A549 (cell line): ENCODE data around the gene SALL3. TPM values are rescaled to one million over a fixed set of nuclear protein-coding genes. Genes with fewer than 3 reads are reported as not detected.

Experiments used
- ATAC-seq, 2 experiments: fragments of 200-7000 bp in 1 of 2; fragments of >200 bp in 1 of 2; cut with Nextera tagmentation in 1 of 2; cut with Tn5 transposase in 1 of 2; 3 replicates each; pipeline versions ENCODE4 v1.8.0 to v1.9.1; 2018 to 2020; ENCODE audit warnings: mild to moderate bottlenecking in 1 of 2, moderate library complexity in 1 of 2
- CTCF ChIA-PET: fragments of 300-600 bp; sonication (Branson Sonifier 250); formaldehyde crosslinking; extraction: SDS; loops from one replicate; lab custom pipeline; 2021; ENCODE audit warnings: antibody characterized with exemption, inconsistent platforms; lab: Yijun Ruan, JAX
- POLR2A ChIA-PET: fragments of 350-600 bp; formaldehyde crosslinking; extraction: SDS; loops from one replicate; lab custom pipeline; 2021; ENCODE audit warnings: antibody characterized with exemption, inconsistent platforms; lab: Yijun Ruan, JAX
- DNase-seq, 2 experiments: peaks; one replicate each; pipeline versions ENCODE4 v3.0.0 to v3.0.0-alpha.2; 2011 to 2016; ENCODE audit warnings: low read depth in 1 of 2, low spot score in 1 of 2
- FAIRE-seq: peaks from 2 replicates; lab custom pipeline; 2011; peaks lifted over from hg19 to GRCh38; lab: Jason Lieb, UNC
- H3K27ac ChIP-seq, 2 experiments: fragments of >200 bp; sonication (Bioruptor Twin); formaldehyde crosslinking; 3 replicates each; pipeline ENCODE4 v1.5.1; 2016 to 2017
- H3K4me1 ChIP-seq: fragments of >200 bp; sonication (Bioruptor Twin); formaldehyde crosslinking; 3 replicates; pipeline ENCODE4 v1.6.1; 2016
- H3K4me2 ChIP-seq: fragments of >200 bp; sonication (Bioruptor Twin); formaldehyde crosslinking; 3 replicates; pipeline ENCODE4 v1.6.1; 2016
- H3K4me3 ChIP-seq: fragments of >200 bp; sonication (Bioruptor Twin); formaldehyde crosslinking; 3 replicates; pipeline ENCODE4 v1.5.1; 2016
- H3K9me3 ChIP-seq: fragments of >200 bp; sonication (Bioruptor Twin); formaldehyde crosslinking; 3 replicates; pipeline ENCODE4 v1.6.1; 2016
- BCL3 ChIP-seq: fragments of >200 bp; sonication (Bioruptor Twin); formaldehyde crosslinking; IDR thresholded peaks from 3 replicates; pipeline ENCODE4 v1.6.1; 2016
- BHLHE40 ChIP-seq: IDR thresholded peaks from 2 replicates; pipeline ENCODE4 v1.6.1; 2012; ENCODE audit warnings: low read depth, low read length, inconsistent platforms
- CBX8 ChIP-seq: fragments of 200-600 bp; sonication (generic); IDR thresholded peaks from 2 replicates; pipeline ENCODE4 v1.6.1; 2016
- CTCF ChIP-seq: fragments of >200 bp; sonication (Bioruptor Twin); formaldehyde crosslinking; IDR thresholded peaks from 3 replicates; pipeline ENCODE4 v1.5.1; 2016
- EHMT2 ChIP-seq: fragments of 200-600 bp; sonication (generic); IDR thresholded peaks from 2 replicates; pipeline ENCODE4 v1.6.1; 2016; ENCODE audit warnings: antibody characterized with exemption, low read depth, mild to moderate bottlenecking, moderate library complexity
- ELK1 ChIP-seq: fragments of 150-350 bp; IDR thresholded peaks from 2 replicates; pipeline ENCODE4 v1.6.1; 2014; ENCODE audit warnings: low read depth, mild to moderate bottlenecking, low read length
- FOSB ChIP-seq: fragments of 250-450 bp; sonication (Bioruptor Pico); IDR thresholded peaks from 2 replicates; pipeline ENCODE4 v1.5.0; 2020; ENCODE audit warnings: mild to moderate bottlenecking, moderate library complexity
- FOXS1 ChIP-seq: fragments of 250-450 bp; sonication (Bioruptor Pico); IDR thresholded peaks from 2 replicates; pipeline ENCODE4 v1.5.0; 2020; ENCODE audit warnings: mild to moderate bottlenecking, moderate library complexity
- GATA3 ChIP-seq: IDR thresholded peaks from 2 replicates; pipeline ENCODE4 v1.6.1; 2012; ENCODE audit warnings: borderline replicate concordance
- HDAC2 ChIP-seq: fragments of 200-600 bp; sonication (generic); IDR thresholded peaks from 2 replicates; pipeline ENCODE4 v1.6.1; 2016
- HMGXB4 ChIP-seq: fragments of 250-450 bp; sonication (Bioruptor Pico); IDR thresholded peaks from 2 replicates; pipeline ENCODE4 v1.5.0; 2021; ENCODE audit warnings: mild to moderate bottlenecking, moderate library complexity, borderline replicate concordance
- HOXA7 ChIP-seq: fragments of 250-450 bp; sonication (Bioruptor Pico); IDR thresholded peaks from 2 replicates; pipeline ENCODE4 v1.5.0; 2020; ENCODE audit warnings: mild to moderate bottlenecking, moderate library complexity
- MAFK ChIP-seq: fragments of 450-650 bp; IDR thresholded peaks from 2 replicates; pipeline ENCODE4 v1.6.1; 2014; ENCODE audit not compliant: partially characterized antibody
- MAZ ChIP-seq: fragments of 150-350 bp; IDR thresholded peaks from 2 replicates; pipeline ENCODE4 v1.6.1; 2014; ENCODE audit warnings: antibody characterized with exemption, low read depth, low read length, borderline replicate concordance
- MYC ChIP-seq: IDR thresholded peaks from 2 replicates; pipeline ENCODE4 v1.6.1; 2012; ENCODE audit warnings: mild to moderate bottlenecking, inconsistent platforms, low read length, improper control_type of control experiment, borderline replicate concordance
- NFE2L2 ChIP-seq: fragments of 150-350 bp; conservative IDR thresholded peaks from 2 replicates; pipeline ENCODE4 v1.6.1; 2014; ENCODE audit warnings: low read length
- PBX3 ChIP-seq: IDR thresholded peaks from 2 replicates; pipeline ENCODE4 v1.6.1; 2012
- REST ChIP-seq: fragments of 200-600 bp; sonication (generic); IDR thresholded peaks from 2 replicates; pipeline ENCODE4 v1.6.1; 2016; ENCODE audit warnings: antibody characterized with exemption, mild to moderate bottlenecking, moderate library complexity
- RNF2 ChIP-seq: fragments of 200-600 bp; sonication (generic); IDR thresholded peaks from 2 replicates; pipeline ENCODE4 v1.6.1; 2016; ENCODE audit warnings: low read depth, mild to moderate bottlenecking, antibody characterized with exemption, moderate library complexity, borderline replicate concordance
- SMC3 ChIP-seq: fragments of >200 bp; sonication (Bioruptor Twin); formaldehyde crosslinking; IDR thresholded peaks from 3 replicates; pipeline ENCODE4 v1.6.1; 2018; ENCODE audit warnings: inconsistent platforms
- SREBF2 ChIP-seq: fragments of 450-650 bp; IDR thresholded peaks from 2 replicates; pipeline ENCODE4 v1.6.1; 2014; ENCODE audit warnings: mild to moderate bottlenecking, moderate library complexity
- ZNF302 ChIP-seq: fragments of 250-450 bp; sonication (Bioruptor Pico); IDR thresholded peaks from 2 replicates; pipeline ENCODE4 v1.9.0; 2021; ENCODE audit warnings: inconsistent platforms, mild to moderate bottlenecking, moderate library complexity
- WGBS: methylation state at CpG from one replicate; pipeline ENCODE4 v1.1.6; 2017; ENCODE audit errors: missing lambda C conversion rate; 5-methylcytosine and 5-hydroxymethylcytosine counted together
- polyA plus RNA-seq, 4 experiments: library from polyadenylated mRNA; depleted of rRNA in 3 of 4; stranded (reverse); fragments of >200 nt; fragmentation: RNase III in 1 of 4; extraction: RNeasy Plus Mini Kit Qiagen cat#74134 plus additional on column Dnase treatment in 1 of 4; gene quantifications; 2 replicates in 3 of 4; 3 replicates in 1 of 4; pipeline ENCODE4 v1.2.3, GENCODE V29; 2011 to 2017

SALL3 gene
- polyA plus RNA-seq, 2 of the 4 experiments (the other 2 are of a cell fraction) = not detected

GRCh38 chr18:79006106-79006795, 26.6 kb downstream of the SALL3 start:
- Histone ChIP-seq H3K27ac (no peak overlapping the region), H3K4me2 (no peak overlapping the region), H3K4me1 (no peaks in the 10 kb centered on the region), H3K9me3 (no peaks in the 10 kb centered on the region), H3K4me3 (no peak overlapping the region)
- FAIRE-seq (no peak), DNase-seq (no peak), ATAC-seq (no peak)
- ChIA-PET POLR2A (no interaction called here), CTCF (no interaction called here)
- WGBS = 91% methylated on average over 13 of the region's 67 CpGs
- TF ChIP-seq BHLHE40 = no peak
- TF ChIP-seq MAZ = no peak
- TF ChIP-seq NFE2L2 = no peak

- FAIRE-seq (no peak), DNase-seq (no peak)
- no peak overlapping the region for H3K4me3 ChIP-seq
- H3K27ac ChIP-seq = no peak overlapping the region
- CTCF ChIA-PET = interaction anchor here (0.8 kb wide), 1 partner anchor 17 kb away, joined by 3 read pairs; no protein-coding TSS in a partner anchor
- no peaks in the 10 kb centered on the region for H3K9me3 ChIP-seq
- TF ChIP-seq ZNF302 = no peak
- TF ChIP-seq FOSB (CRISPR knock-in tag) = no peak
- no peak for TF ChIP-seq CBX8
- TF ChIP-seq SREBF2 = no peak
- no peak for TF ChIP-seq MAFK
- no peak for TF ChIP-seq NFE2L2
- no peak for TF ChIP-seq GATA3
- no peak for TF ChIP-seq BHLHE40
- TF ChIP-seq RNF2 = no peak
- TF ChIP-seq HDAC2 = no peak
- TF ChIP-seq, all 56 proteins: peak for 0
- ATAC-seq = no peak
- Histone ChIP-seq H3K4me1 (no peaks in the 10 kb centered on the region), H3K4me2 (no peak overlapping the region)
- WGBS = 45% methylated on average over 9 of the region's 9 CpGs
- POLR2A ChIA-PET = no interaction called here
Observed at GRCh38 chr18:79007440-79007839, 27.8 kb downstream of the SALL3 start.

- no peaks in the 10 kb centered on the region for H3K4me1 ChIP-seq
- WGBS = 53% methylated on average over 9 of the region's 21 CpGs
- TF ChIP-seq PBX3 = no peak
- no peak for TF ChIP-seq HOXA7 (CRISPR knock-in tag)
- TF ChIP-seq FOXS1 (CRISPR knock-in tag) = no peak
- no peak for TF ChIP-seq REST
- TF ChIP-seq SREBF2 = no peak
- TF ChIP-seq CTCF = no peak
- TF ChIP-seq HMGXB4 = no peak
- TF ChIP-seq EHMT2 = no peak
- TF ChIP-seq ELK1 = no peak
- TF ChIP-seq FOSB (CRISPR knock-in tag) = no peak
- no peak for TF ChIP-seq SMC3
- no peak for TF ChIP-seq MYC
- no peak for TF ChIP-seq BCL3
Observed at GRCh38 chr18:79008356-79008940, 28.8 kb downstream of the SALL3 start.

More at GRCh38 chr18:79008356-79008940, 28.8 kb downstream of the SALL3 start:
- CTCF ChIA-PET = no interaction called here
- FAIRE-seq (no peak), DNase-seq (no peak), ATAC-seq (no peak)
- Histone ChIP-seq H3K9me3 (no peaks in the 10 kb centered on the region), H3K4me2 (no peak overlapping the region), H3K27ac (no peak overlapping the region), H3K4me3 (no peak overlapping the region)
- POLR2A ChIA-PET = no interaction called here
